GM06990 (cell line): Measurements from ENCODE around the gene AFAP1.

Source experiments
- DNase-seq: peaks from one replicate; pipeline ENCODE4 v3.0.0-alpha.2; 2011; ENCODE audit not compliant: insufficient read length; ENCODE audit errors: extremely low read depth
- H3K27me3 ChIP-seq: replicated peaks from 2 replicates; pipeline ENCODE4 v1.6.0; 2011; ENCODE audit warnings: low read length; ENCODE audit not compliant: control insufficient read depth, insufficient read depth
- H3K36me3 ChIP-seq: 2 replicates; pipeline ENCODE4 v1.5.1; 2011; ENCODE audit warnings: low read length; ENCODE audit not compliant: control insufficient read depth, insufficient read depth
- H3K4me3 ChIP-seq: replicated peaks from 2 replicates; pipeline ENCODE4 v1.5.1; 2011; ENCODE audit warnings: low read depth, mild to moderate bottlenecking, control low read depth, low read length
- CTCF ChIP-seq: IDR thresholded peaks from 2 replicates; pipeline ENCODE4 v1.5.1; 2011; ENCODE audit warnings: low read length, control low read depth, mild to moderate bottlenecking, inconsistent platforms; ENCODE audit not compliant: insufficient read depth, poor library complexity, severe bottlenecking

The AFAP1 gene

GRCh38 chr4:7787067-7787466, 152.6 kb downstream of the AFAP1 start:
- no peak for TF ChIP-seq CTCF
- no peak for DNase-seq
- H3K27me3 ChIP-seq = no peaks in the 10 kb centered on the region
- H3K36me3 ChIP-seq = no peaks in the 10 kb centered on the region
- H3K4me3 ChIP-seq = no peak overlapping the region

- no peak for TF ChIP-seq CTCF
- no peak for DNase-seq
- Histone ChIP-seq H3K4me3 (no peak overlapping the region), H3K36me3 (no peaks in the 10 kb centered on the region), H3K27me3 (no peaks in the 10 kb centered on the region)
Observed at GRCh38 chr4:7786517-7786916, 153.1 kb downstream of the AFAP1 start.

- DNase-seq = no peak
Observed at GRCh38 chr4:7786040-7786439, 153.6 kb downstream of the AFAP1 start.

GRCh38 chr4:7785017-7785416, 154.6 kb downstream of the AFAP1 start:
- no peak for TF ChIP-seq CTCF
- Histone ChIP-seq H3K4me3 (no peak overlapping the region), H3K27me3 (no peaks in the 10 kb centered on the region), H3K36me3 (no peaks in the 10 kb centered on the region)
- no peak for DNase-seq

More at GRCh38 chr4:7786040-7786439, 153.6 kb downstream of the AFAP1 start:
- H3K27me3 ChIP-seq = no peaks in the 10 kb centered on the region
- no peak for TF ChIP-seq CTCF
- no peak overlapping the region for H3K4me3 ChIP-seq
- no peaks in the 10 kb centered on the region for H3K36me3 ChIP-seq

GRCh38 chr4:7784131-7784870, 155.4 kb downstream of the AFAP1 start:
- H3K36me3 ChIP-seq = no peaks in the 10 kb centered on the region
- no peak for TF ChIP-seq CTCF
- H3K4me3 ChIP-seq = no peak overlapping the region

GRCh38 chr4:7783541-7783940, 156.1 kb downstream of the AFAP1 start:
- H3K27me3 ChIP-seq = no peaks in the 10 kb centered on the region
- no peaks in the 10 kb centered on the region for H3K36me3 ChIP-seq
- DNase-seq = no peak
- H3K4me3 ChIP-seq = no peak overlapping the region
- TF ChIP-seq CTCF = no peak

More at GRCh38 chr4:7784131-7784870, 155.4 kb downstream of the AFAP1 start:
- H3K27me3 ChIP-seq = no peaks in the 10 kb centered on the region
- no peak for DNase-seq
